Measurements from ENCODE around the gene IRF2.
A peak's percentile ranks its signal among the peaks of the same experiment; 100 is the strongest.

The IRF2 gene

GRCh38 chr4:184368290-184368689 is 106.1 kb downstream of the IRF2 start:
- DNase-seq (ENCODE audit: low spot score) = no peak

GRCh38 chr4:184364100-184364921 is 110.0 kb downstream of the IRF2 start:
- no peak for DNase-seq (ENCODE audit: low spot score)

DNA sequence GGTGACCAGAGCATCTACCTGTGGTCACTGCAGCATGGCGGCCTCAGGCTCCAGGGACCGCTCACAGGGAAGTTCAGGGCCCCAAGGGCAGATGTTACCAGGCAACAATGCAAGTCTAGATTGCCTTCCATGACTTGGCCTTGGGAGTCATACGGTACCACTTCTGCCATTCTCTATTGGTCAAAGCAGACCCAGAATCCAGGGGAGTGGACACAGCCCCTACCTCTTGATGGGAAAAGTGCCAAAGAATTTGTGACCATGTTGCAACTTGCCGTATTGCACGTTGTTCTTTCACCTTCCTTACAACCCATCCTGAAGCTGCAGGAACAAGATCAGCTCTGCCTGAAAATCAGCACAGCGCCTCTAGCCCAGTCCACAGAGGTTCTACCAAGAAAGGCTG is 111.1 kb downstream of the IRF2 start:
- DNase-seq (ENCODE audit: low spot score) = no peak

GRCh38 chr4:184362396-184362795 is 112.0 kb downstream of the IRF2 start:
- DNase-seq (ENCODE audit: low spot score) = no peak

DNA sequence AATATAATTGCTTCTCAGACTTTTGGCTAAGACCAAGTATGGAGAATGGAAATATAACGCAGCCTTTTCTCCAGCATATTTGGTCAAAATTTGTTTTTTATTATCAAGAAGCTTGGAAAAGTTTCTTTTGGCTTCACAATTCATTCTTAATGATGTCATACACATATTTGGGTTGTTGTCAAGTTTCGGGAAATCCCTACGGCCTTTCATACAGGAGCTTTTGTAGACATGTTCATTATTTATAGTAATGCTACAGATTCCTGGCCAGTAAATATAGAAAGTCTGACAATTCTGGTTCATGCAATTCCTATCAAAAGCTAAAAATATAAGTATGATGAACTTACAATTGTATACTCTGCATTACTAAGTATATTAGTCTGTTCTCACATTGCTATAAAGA is 112.9 kb downstream of the IRF2 start:
- no peak for DNase-seq (ENCODE audit: low spot score)

- no peak for DNase-seq (ENCODE audit: low spot score)
These were observed 114.5 kb downstream of the IRF2 start for GRCh38 chr4:184359888-184360287.

DNA sequence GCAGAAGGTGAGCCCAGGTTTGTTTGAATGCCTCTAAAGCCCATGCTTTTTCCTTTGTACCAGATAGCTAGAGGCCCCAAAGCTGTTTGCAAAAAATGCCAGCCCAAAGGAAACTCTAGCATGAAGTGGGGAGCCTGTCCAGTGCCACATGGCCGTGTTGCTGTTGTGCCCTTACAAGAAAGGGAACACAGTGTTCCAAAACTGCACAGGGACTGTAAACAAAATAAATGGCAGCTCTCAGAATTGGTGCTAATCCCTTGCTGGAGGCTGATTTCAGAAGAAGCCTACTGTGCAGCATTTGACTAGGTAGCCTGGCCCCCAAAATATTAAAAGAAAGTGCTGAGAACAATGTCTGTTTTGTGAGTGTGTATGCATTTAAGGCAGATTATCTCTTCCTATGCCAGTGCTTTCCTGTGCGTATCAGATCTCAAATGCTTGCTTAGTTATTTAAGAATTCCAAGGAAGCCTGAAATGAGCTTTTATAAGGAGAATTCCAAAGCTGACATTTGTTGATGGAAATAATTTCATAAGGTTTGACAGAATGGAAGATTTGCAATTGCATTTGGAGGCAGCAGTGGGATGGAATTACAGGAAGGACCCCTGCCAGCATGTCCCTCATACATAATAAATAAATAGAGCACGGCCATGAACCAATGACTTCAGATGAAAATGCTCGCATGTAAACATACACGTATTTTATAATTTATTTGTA is 115.7 kb downstream of the IRF2 start:
- DNase-seq (ENCODE audit: low spot score) = no peak

DNA sequence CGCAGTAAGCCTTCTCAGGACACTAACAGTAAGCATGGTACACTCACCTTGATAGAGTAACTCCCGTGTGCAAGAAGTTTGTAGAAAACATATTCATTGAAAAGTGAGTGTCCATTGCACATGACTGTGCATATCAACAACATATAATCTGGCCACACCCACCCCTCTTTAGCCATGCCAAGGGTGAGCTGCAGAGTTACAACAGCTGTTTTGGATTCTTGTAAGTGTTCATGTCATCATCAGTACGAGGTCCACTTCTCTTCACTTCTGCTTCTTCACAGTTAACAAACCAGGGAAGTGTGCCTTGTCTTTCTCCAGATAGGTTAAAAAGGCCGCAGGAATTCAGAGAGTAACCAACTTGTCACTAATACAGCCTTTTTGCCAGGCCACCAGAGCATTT is 116.6 kb downstream of the IRF2 start:
- no peak for DNase-seq (ENCODE audit: low spot score)

DNA sequence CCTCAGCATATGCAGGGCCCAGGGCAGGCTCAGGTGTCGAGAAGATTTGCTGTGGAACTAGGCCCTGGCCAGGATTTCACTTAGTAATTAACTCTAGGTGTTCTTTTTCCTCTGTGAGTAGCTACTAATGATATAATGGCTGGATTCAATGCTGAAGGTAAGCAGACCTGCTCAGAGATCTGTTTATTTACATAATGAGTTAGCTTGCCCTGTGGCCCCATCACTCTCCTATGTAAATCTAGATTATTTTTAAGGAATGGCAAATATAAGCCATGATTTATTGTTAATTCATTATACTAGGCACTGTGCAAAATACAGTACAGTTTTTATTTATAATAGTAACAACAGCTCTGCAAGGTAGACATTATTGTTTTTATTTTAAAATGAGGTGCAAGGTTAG is 117.2 kb downstream of the IRF2 start:
- no peak for DNase-seq (ENCODE audit: low spot score)

GRCh38 chr4:184356366-184356765 is 118.0 kb downstream of the IRF2 start:
- DNase-seq (ENCODE audit: low spot score) = no peak

GRCh38 chr4:184355857-184356256 is 118.5 kb downstream of the IRF2 start:
- DNase-seq (ENCODE audit: low spot score) = no peak

- DNase-seq (ENCODE audit: low spot score) = no peak
These were observed 119.2 kb downstream of the IRF2 start for GRCh38 chr4:184355111-184355604.

- no peak for DNase-seq (ENCODE audit: low spot score)
These were observed 121.5 kb downstream of the IRF2 start for GRCh38 chr4:184352891-184353290.

GRCh38 chr4:184351560-184352451 is 122.5 kb downstream of the IRF2 start:
- no peak for DNase-seq (ENCODE audit: low spot score)

- DNase-seq (ENCODE audit: low spot score) = no peak
These were observed 123.4 kb downstream of the IRF2 start for GRCh38 chr4:184350964-184351363.

GRCh38 chr4:184350213-184350817 is 124.0 kb downstream of the IRF2 start:
- DNase-seq (ENCODE audit: low spot score) = no peak

GRCh38 chr4:184349283-184350039 is 124.9 kb downstream of the IRF2 start:
- no peak for DNase-seq (ENCODE audit: low spot score)

GRCh38 chr4:184348311-184349233 is 125.8 kb downstream of the IRF2 start:
- peak; percentile 7 for DNase-seq (ENCODE audit: low spot score)

GRCh38 chr4:184347251-184348239 is 126.8 kb downstream of the IRF2 start:
- DNase-seq (ENCODE audit: low spot score) = no peak

Measured in HuH-7 (cell line).